ENCODE measurements around the gene SCRN1.
A peak's percentile ranks its signal among the peaks of the same experiment; 100 is the strongest.

Gene SCRN1

GRCh38 chr7:29885626-29886025, 104.0 kb downstream of the SCRN1 start:
- DNase-seq: no peak

DNA sequence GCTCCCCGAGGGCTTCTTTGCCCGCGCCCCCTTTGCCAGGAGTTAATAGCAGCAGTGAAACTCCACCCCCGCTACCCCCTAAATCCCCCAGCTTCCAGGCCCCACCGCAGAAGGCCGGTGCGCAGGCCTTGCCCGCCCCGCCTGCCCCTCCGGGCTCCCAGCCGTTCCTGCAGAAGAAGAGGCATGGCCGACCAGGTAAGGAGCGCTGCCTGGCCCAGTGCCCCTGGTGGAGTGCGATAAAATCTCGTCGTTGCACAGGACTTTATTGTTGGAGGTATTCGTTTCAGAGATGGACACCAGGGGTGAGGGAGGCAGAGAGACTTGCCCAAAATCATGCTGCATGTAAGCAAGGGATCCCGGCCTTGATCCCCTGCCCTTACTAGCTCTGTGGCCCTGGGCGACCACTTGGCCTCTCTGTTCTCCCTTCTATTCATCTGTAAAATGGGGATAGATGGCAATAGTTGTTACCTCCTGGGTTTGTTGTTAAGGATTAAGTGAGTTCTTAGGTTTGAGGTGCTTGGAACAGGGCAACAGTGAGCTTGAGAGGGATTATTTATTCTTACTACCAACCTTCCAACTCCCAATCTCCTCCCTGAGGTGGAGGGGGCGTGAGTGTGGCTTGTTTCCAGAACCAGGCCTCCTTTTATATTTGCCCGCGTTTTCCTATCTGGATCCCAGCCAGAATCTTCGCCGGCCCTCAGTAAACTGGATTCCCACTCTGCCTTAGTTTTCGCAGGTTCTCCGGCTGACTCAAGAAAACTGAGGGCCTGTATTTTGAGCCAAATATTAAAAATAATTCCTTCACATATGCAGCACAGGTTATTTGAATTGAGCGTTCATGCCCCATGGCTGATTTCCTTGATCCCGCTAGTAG, 105.0 kb downstream of the SCRN1 start:
- DNase-seq: no peak

DNA sequence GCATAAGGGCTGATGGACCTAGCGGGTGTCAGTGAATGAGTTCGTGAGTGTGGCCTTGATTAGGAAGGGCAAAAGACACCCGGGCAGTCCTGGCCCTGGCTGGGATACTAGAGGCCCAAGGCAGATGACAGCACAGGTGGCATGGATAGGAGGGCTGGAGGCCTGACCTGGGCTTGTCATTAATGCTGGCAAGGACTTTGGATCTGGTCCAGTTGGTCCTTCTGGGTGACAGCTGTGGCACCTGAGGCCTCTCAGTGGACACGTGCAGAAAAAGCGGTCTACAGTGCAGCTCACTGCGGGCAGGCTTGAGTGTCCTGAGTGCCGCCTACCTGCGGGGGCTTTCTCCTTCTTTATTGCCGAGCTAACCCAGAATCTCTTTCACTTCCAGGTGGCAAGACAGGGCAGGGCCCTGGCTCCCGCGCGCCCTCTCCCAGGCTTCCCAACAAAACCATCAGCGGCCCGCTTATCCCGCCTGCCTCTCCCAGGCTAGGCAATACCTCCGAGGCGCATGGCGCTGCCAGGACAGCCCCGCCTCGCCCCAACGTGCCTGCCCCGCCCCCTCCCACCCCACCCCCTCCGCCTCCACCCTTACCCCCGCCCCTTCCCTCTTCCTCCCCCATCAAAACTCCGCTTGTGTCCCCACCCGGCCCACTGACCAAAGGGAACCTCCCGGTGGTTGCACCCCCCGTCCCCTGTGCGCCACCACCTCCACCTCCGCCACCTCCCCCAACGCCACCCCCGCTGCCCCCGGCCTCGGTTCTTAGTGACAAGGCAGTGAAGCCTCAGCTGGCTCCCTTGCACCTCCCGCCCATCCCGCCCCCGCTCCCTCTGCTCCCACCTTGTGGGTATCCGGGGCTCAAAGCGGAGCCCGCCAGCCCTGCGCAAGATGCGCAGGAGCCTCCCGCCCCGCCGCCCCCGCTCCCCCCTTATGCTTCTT, 105.9 kb downstream of the SCRN1 start:
- DNase-seq: no peak

DNA sequence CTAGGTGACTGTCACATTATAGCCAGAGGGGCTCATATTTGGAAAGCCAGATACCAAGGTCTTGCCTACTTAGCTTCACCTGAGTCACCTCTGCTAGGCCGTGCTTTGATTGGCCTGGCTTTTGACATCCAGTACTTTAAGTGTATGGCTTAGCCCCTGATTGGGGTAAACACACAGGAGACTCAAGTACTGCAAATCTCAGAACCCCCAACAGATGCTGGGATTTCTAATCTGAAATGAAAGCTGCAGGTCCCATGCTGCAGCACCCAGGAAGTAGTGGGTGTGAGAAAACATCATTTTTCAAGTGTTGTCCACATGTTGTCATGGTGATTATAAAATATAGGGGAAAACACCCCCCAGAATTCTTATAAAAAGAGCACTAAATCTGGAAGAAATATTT, 107.1 kb downstream of the SCRN1 start:
- DNase-seq: no peak

GRCh38 chr7:29881724-29882123, 107.9 kb downstream of the SCRN1 start:
- no peak for DNase-seq

- peak; percentile 28 for DNase-seq
Measured at GRCh38 chr7:29879609-29880008, 110.0 kb downstream of the SCRN1 start.

DNA sequence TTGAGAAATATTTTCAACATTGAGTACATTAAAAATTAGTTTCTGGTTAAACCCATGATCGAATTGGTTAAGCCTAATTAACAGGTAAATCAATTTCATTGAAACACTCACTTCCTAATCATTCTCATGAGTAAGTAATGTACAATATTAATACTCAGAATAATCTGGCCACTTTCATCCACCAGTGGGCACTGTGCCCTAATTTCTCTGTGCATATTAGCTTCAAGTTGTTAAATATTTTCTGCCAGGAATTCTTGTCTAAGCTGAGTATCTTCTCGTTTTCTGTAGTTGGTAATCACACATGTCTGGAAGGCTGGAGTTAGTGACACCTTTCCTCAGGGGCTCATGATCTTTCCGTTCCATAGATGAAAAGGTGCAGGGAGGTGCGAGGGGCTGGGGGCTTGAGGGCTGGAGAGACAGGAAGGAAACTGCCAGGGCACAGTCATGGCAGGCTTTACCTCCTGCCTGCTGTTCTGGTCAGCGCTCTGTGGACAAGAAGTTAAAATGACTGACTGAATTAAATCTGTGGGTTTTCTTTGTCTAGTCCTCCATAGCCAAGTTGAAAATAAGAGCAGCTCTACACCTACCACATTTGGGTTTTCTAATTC, 111.4 kb downstream of the SCRN1 start:
- no peak for DNase-seq

GRCh38 chr7:29877196-29877595, 112.4 kb downstream of the SCRN1 start:
- no peak for DNase-seq

DNA sequence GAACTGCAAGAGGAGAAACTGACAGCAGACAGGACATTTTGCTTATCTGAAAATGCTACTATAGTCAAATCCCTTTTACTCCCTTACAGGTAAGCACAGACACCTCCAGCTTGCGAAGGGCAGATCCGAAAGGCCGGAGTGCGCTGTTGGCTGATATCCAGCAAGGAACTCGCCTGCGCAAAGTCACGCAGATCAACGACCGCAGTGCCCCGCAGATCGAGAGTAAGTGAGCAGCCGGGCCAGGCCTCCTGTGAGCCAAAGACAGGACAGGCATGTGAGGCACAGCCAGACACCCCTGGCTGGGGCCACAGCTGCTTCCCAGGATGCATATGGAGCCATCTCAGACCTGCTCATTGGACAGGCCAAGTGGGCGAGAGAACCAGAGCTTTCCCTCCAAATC, 113.9 kb downstream of the SCRN1 start:
- no peak for DNase-seq

DNA sequence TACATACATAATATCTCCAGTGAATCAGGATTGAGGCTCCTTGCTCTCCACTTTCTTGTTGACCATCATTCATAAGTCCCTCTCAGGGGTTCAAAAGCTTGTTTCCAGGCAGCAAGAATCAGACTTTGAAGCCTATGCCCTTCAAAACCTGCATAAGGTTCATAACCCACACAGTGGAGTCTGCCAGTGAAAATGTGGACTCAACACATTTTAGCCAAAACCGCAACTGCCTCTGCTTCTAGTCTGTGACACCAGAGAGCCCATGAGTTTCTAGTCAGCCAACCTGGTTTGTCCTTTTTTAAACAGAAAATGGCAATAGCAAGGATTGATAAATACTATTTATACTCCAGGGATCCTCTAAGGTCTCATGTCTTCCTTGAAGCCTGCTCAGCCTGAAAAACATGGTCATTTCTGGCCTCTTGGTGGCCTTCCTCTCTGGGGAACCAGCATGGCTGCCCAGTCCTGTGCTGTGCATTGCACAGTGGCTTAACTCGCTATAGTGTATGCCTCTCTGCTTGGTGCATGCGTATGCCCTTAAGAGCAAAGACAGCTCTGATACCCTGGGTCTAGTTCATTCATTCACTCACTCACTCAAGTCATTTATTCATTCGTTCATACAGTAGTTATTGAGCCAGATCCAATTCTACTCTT, 115.8 kb downstream of the SCRN1 start:
- no peak for DNase-seq

GRCh38 chr7:29871787-29872398, 117.7 kb downstream of the SCRN1 start:
- no peak for DNase-seq
